Pancreas (tissue), 10 donors: ENCODE results near the gene TSPOAP1. TPM values are rescaled to one million over a fixed set of nuclear protein-coding genes. Genes with fewer than 3 reads are reported as not detected.

Experiments used
- ATAC-seq, 4 donors: fragments of 200-7000 bp; cut with Tn5 transposase; one replicate each; pipeline versions ENCODE4 v1.8.0 to v1.9.1; 2020; ENCODE audit warnings: mild to moderate bottlenecking in 4 of 4, moderate library complexity in 4 of 4
- DNase-seq, 6 donors: peaks; one replicate each; pipeline ENCODE4 v3.0.0-alpha.2; 2020
- FAIRE-seq: peaks from 2 replicates; lab custom pipeline; 2012; peaks lifted over from hg19 to GRCh38; lab: Jason Lieb, UNC
- H3K27ac ChIP-seq, 4 donors: fragments of 200-600 bp; sonication (generic); 1 replicate in 3 of 4; 2 replicates in 1 of 4; pipeline versions ENCODE4 v1.5.0 to v1.8.0; 2020
- H3K27me3 ChIP-seq, 4 donors: fragments of 200-600 bp; one replicate each; pipeline ENCODE4 v1.8.0; 2021
- H3K36me3 ChIP-seq, 3 donors: fragments of 200-600 bp; sonication (generic) in 1 of 3; one replicate each; pipeline versions ENCODE4 v1.5.0 to v1.8.0; 2020 to 2021
- H3K4me1 ChIP-seq, 3 donors: fragments of 200-600 bp; one replicate each; pipeline ENCODE4 v1.8.0; 2021
- H3K4me3 ChIP-seq, 4 donors: fragments of 200-600 bp; sonication (generic) in 2 of 4; one replicate each; pipeline versions ENCODE4 v1.5.0 to v1.8.0; 2020 to 2021
- H3K9me3 ChIP-seq, 4 donors: fragments of 200-600 bp; one replicate each; pipeline ENCODE4 v1.8.0; 2021
- CTCF ChIP-seq, 4 donors: fragments of 200-600 bp; sonication (generic) in 3 of 4; IDR thresholded peaks; one replicate each; pipeline versions ENCODE4 v1.5.0 to v1.8.0; 2021; ENCODE audit warnings: antibody characterized with exemption in 4 of 4
- WGBS, 2 donors: extraction: QIAGEN DNeasy Blood & Tissue Kit; methylation state at CpG; one replicate each; pipeline ENCODE4 v1.1.7; 2013; 5-methylcytosine and 5-hydroxymethylcytosine counted together
- intact Hi-C, 3 donors: fragments of 100-400 bp; cut with DNase I; formaldehyde crosslinking; loops; one replicate each; pipeline versions ENCODE4 v1.11.1 to v1.14.2; 2022
- polyA plus RNA-seq, 2 donors: library from polyadenylated mRNA; stranded (reverse); fragments of 200-250 nt; gene quantifications; one replicate each; pipeline ENCODE4 v1.2.3, GENCODE V29; 2013
- total RNA-seq, 6 donors: library from RNA; stranded (reverse); fragmentation: NEBNext Ultra II Directional in 4 of 6; extraction: Animal tissue kit (Norgen Biotek cat#: 25700) in 4 of 6; gene quantifications; one replicate each; pipeline versions ENCODE4 v1.2.1 to v1.2.4, GENCODE V29; 2021 to 2023
- donor health status: healthy with polysubstance abuse.
- donor health status: DM: no; HTN: no; CAD: no; lungs with moderate emphysema.
- donor health status: DM: no; HTN: no; CAD: no.
- donor health status: control.
- donor health status: control.
- donor health status: Bipolar disorder and iron deficiency.
- donor health status: DM: yes; HTN: yes; CAD: no.
- donor health status: DM: no; HTN: no; CAD: no.
- donor health status: DM: no; HTN: no; CAD: no.
- donor health status: DM: yes; HTN: yes; CAD: no.

The TSPOAP1 gene
- total and polyA plus RNA-seq, 8 donors = 7.0 to 90.2 (median 14.8) TPM

DNA sequence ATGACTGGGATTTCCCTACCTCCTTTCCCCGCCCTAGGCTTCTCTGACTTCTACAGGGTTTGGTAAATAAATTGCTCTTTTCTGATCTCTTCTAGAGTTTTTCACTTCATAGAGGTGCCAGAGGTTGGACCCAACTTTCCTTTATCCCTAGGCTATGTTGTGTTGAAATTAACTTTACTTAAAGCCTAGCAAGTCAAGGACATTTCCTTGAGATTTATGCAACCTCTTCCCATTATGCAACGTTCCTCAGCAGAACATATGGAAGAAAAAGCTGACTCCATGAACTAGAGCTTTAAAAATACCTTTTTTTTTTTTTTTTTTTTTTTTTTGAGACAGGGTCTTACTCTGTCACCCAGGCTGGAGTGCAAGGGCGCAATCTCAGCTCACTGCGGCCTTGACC is 63.3 kb downstream of the TSPOAP1 start:
- Histone ChIP-seq H3K9me3 (no peaks in the 10 kb centered on the region), H3K27me3 (no peaks in the 10 kb centered on the region), H3K4me1 (no peaks in the 10 kb centered on the region), H3K27ac (no peak overlapping the region), H3K4me3 (no peak overlapping the region), H3K36me3 (no peaks in the 10 kb centered on the region)
- ATAC-seq (no peak), DNase-seq (no peak), FAIRE-seq (no peak)
- no peak for TF ChIP-seq CTCF (IDR thresholded peaks at IDR 0.05)
- WGBS, 2 donors = 79% methylated on average over 4 of the region's 4 CpGs
- intact Hi-C loops = no loop called here

DNA sequence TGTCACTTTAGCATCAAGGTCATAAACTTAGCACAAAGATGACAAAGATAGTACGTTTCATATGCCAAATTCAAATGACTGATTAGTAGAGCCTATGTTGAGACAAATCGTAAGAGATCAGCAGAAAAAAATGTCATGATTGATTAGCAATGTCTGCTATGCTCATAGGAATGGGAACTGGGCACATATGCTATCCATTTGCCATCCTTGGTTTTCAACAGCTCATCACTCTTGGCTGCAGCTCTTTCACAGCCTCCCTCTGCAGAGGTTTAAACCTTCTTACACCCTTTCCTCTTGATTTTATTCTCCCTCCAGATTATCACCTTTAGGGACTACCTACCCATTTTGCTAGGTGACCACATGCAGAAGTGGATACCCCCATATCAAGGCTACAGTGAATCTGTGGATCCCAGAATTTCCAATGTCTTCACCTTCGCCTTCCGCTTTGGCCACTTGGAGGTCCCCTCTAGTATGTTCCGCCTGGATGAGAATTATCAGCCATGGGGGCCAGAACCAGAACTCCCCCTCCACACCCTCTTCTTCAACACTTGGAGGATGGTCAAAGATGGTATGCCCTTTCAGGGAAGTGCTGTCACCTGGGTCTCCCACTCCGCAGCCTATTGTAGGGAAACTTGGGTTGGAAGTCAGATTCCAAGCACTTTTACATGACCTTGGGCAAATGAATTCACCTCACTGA is 64.0 kb downstream of the TSPOAP1 start:
- Histone ChIP-seq H3K36me3 (no peaks in the 10 kb centered on the region), H3K4me3 (no peak overlapping the region), H3K9me3 (no peaks in the 10 kb centered on the region), H3K27ac (no peak overlapping the region), H3K27me3 (no peaks in the 10 kb centered on the region), H3K4me1 (no peaks in the 10 kb centered on the region)
- DNase-seq = no peak
- no peak for ATAC-seq
- no peak for FAIRE-seq
- 59 to 70% methylated on average over 6 of the region's 6 CpGs for WGBS, 2 donors
- intact Hi-C loops = no loop called here
- no peak for TF ChIP-seq CTCF (IDR thresholded peaks at IDR 0.05)

DNA sequence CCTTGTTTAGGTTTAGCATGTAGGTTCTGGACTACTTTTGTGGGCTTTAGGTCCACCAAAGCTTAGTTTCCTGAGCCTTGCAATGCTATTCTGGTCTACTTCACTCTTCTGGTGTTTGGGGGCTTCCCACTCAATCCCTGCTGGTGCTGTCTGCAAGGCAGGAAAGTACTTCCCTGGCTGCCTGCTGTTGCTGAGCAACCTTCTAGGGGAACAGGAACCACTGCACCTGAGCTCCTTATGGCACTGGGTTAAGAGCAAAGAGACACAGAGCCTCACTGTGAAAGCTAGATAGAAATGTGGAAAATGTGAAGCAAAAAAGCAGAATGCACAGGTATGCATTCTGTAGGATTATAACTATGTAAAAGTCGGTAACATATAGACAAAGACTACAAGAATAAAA is 64.8 kb downstream of the TSPOAP1 start:
- no peaks in the 10 kb centered on the region for H3K27me3 ChIP-seq
- FAIRE-seq (no peak), DNase-seq (no peak), ATAC-seq (peak in 2 of 4 donors; percentile 70 to 77)
- H3K4me3 ChIP-seq = no peak overlapping the region
- no peak for TF ChIP-seq CTCF (IDR thresholded peaks at IDR 0.05)
- H3K36me3 ChIP-seq = no peaks in the 10 kb centered on the region
- H3K4me1 ChIP-seq = no peaks in the 10 kb centered on the region
- intact Hi-C loops = no loop called here
- 31 to 58% methylated on average over 1 of the region's 1 CpG for WGBS, 2 donors
- no peak overlapping the region for H3K27ac ChIP-seq
- H3K9me3 ChIP-seq = no peaks in the 10 kb centered on the region

DNA sequence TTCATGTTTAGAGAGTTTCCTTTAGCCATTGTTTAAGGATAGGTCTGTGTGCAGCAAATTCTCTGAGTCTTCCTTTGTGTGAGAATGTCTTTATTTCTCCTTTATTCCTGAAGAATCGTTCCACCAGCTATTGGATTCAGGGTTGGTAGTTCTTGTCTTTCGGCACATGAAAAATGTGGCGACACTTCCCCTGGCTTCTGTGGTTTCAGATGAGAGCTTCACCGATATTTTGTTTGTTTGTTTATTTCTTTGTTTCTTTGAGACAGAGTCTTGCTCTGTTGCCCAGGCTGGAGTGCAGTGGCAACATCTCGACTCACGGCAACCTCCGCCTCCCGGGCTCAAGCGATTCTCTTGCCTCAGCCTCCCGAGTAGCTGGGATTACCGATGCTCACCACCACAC is 66.4 kb downstream of the TSPOAP1 start:
- Histone ChIP-seq H3K4me1 (no peaks in the 10 kb centered on the region), H3K27me3 (no peaks in the 10 kb centered on the region), H3K9me3 (no peaks in the 10 kb centered on the region), H3K4me3 (no peak overlapping the region), H3K36me3 (no peaks in the 10 kb centered on the region), H3K27ac (no peak overlapping the region)
- no peak for FAIRE-seq
- DNase-seq = no peak
- TF ChIP-seq CTCF (IDR thresholded peaks at IDR 0.05) = no peak
- no peak for ATAC-seq
- intact Hi-C loops = no loop called here
- WGBS, 2 donors = 82 to 88% methylated on average over 11 of the region's 11 CpGs

GRCh38 chr17:58254803-58255202 is 73.8 kb downstream of the TSPOAP1 start:
- Histone ChIP-seq H3K36me3 (no peaks in the 10 kb centered on the region), H3K4me1 (no peaks in the 10 kb centered on the region), H3K27ac (no peak overlapping the region), H3K9me3 (no peaks in the 10 kb centered on the region), H3K4me3 (no peak overlapping the region), H3K27me3 (no peaks in the 10 kb centered on the region)
- FAIRE-seq (no peak), DNase-seq (no peak), ATAC-seq (peak in 2 of 4 donors; percentile 39 to 51)
- 14 to 17% methylated on average over 8 of the region's 8 CpGs for WGBS, 2 donors
- no peak for TF ChIP-seq CTCF (IDR thresholded peaks at IDR 0.05)
- intact Hi-C loops = no loop called here
